Kidney (tissue), 14 donors: ENCODE data around the gene GBE1. TPM values are rescaled to one million over a fixed set of nuclear protein-coding genes. Genes with fewer than 3 reads are reported as not detected.
"Not testable (repeated sequence)": the region's sequence is repeated elsewhere in the genome, so short reads cannot be mapped to it uniquely, and the experiment has no call there.

Experiments used
- DNase-seq, 5 donors: peaks; one replicate each; pipeline ENCODE4 v3.0.0-alpha.2; 2013 to 2020
- FAIRE-seq: peaks from 2 replicates; lab custom pipeline; 2012; peaks lifted over from hg19 to GRCh38; lab: Jason Lieb, UNC
- H3K27ac ChIP-seq, 2 donors: one replicate each; pipeline ENCODE4 v1.7.0; 2013; ENCODE audit warnings: low read depth in 2 of 2, low read length in 2 of 2, inconsistent platforms in 1 of 2
- H3K27me3 ChIP-seq: one replicate; pipeline ENCODE4 v1.7.1; 2013; ENCODE audit warnings: low read length, inconsistent platforms; ENCODE audit not compliant: control insufficient read depth, insufficient read depth
- H3K36me3 ChIP-seq, 3 donors: one replicate each; pipeline versions ENCODE4 v1.7.0 to v1.7.1; 2013; ENCODE audit warnings: low read length in 3 of 3, control low read depth in 1 of 3, inconsistent platforms in 1 of 3; ENCODE audit not compliant: insufficient read depth in 3 of 3, control insufficient read depth in 2 of 3
- H3K4me1 ChIP-seq, 3 donors: one replicate each; pipeline versions ENCODE4 v1.7.0 to v1.7.1; 2013; ENCODE audit warnings: low read length in 3 of 3, inconsistent platforms in 1 of 3, low read depth in 1 of 3; ENCODE audit not compliant: control insufficient read depth in 2 of 3, insufficient read depth in 2 of 3
- H3K4me3 ChIP-seq, 3 donors: one replicate each; pipeline versions ENCODE4 v1.7.0 to v1.8.1; 2013; ENCODE audit warnings: low read length in 3 of 3, control low read depth in 1 of 3, inconsistent platforms in 1 of 3
- H3K9ac ChIP-seq, 3 donors: one replicate each; pipeline versions ENCODE4 v1.7.0 to v1.7.1; 2013; ENCODE audit warnings: low read length in 3 of 3, control low read depth in 1 of 3, inconsistent platforms in 1 of 3
- H3K9me3 ChIP-seq, 3 donors: one replicate each; pipeline versions ENCODE4 v1.7.0 to v1.7.1; 2013; ENCODE audit warnings: low read length in 3 of 3, control low read depth in 1 of 3, inconsistent platforms in 1 of 3; ENCODE audit not compliant: control insufficient read depth in 2 of 3, insufficient read depth in 1 of 3
- CTCF ChIP-seq: IDR thresholded peaks from 3 replicates; pipeline ENCODE4 v1.5.1; 2012; ENCODE audit warnings: mild to moderate bottlenecking, moderate library complexity, borderline replicate concordance; ENCODE audit not compliant: insufficient read depth; ENCODE audit errors: extremely low read depth
- intact Hi-C: fragments of 100-400 bp; cut with DNase I; formaldehyde crosslinking; loops from one replicate; pipeline ENCODE4 v1.11.1; 2022
- polyA plus RNA-seq: library from polyadenylated mRNA; stranded (reverse); fragments of 350-450 nt; fragmentation: Illumina TruSeq; extraction: RNeasy Lipid Tissue Mini Kit (QIAGEN cat#74804); gene quantifications from one replicate; pipeline ENCODE4 v1.2.3, GENCODE V29; 2014; ENCODE audit warnings: low read depth, low replicate concordance; ENCODE audit not compliant: insufficient read depth
- total RNA-seq: library from RNA; stranded (reverse); fragmentation: NEBNext Ultra II Directional; extraction: Animal tissue kit (Norgen Biotek cat#: 25700); gene quantifications from one replicate; pipeline ENCODE4 v1.2.1, GENCODE V29; 2021
- donor health status: control.
- donor health status: control.
- donor health status: control.
- donor health status: control.
- donor health status: control.
- donor health status: DM: yes; HTN: yes; CAD: no.
- donor health status: Normal renal cell carcinoma (clear cell type).

The GBE1 gene
- total and polyA plus RNA-seq, 2 donors from 2014 or later, result 29.3 to 36.2 TPM

GRCh38 chr3:81753416-81754027, 7.9 kb downstream of the GBE1 start:
- Histone ChIP-seq H3K4me1 (peaks cover 0 to 2% (median 0%) of the 10 kb centered on the region in 3 donors), H3K36me3 (no peaks in the 10 kb centered on the region), H3K27me3 (no peaks in the 10 kb centered on the region), H3K4me3 (no peak overlapping the region), H3K27ac (no peak overlapping the region), H3K9me3 (no peaks in the 10 kb centered on the region), H3K9ac (no peak overlapping the region)
- no peak for TF ChIP-seq CTCF
- FAIRE-seq (no peak), DNase-seq (no peak)
- intact Hi-C loops, result no loop called here

GRCh38 chr3:81752604-81753003, 8.8 kb downstream of the GBE1 start:
- Histone ChIP-seq H3K27ac (no peak overlapping the region), H3K36me3 (no peaks in the 10 kb centered on the region), H3K9ac (no peak overlapping the region), H3K27me3 (no peaks in the 10 kb centered on the region), H3K4me3 (no peak overlapping the region), H3K9me3 (no peaks in the 10 kb centered on the region), H3K4me1 (no peaks in the 10 kb centered on the region)
- FAIRE-seq (no peak), DNase-seq (no peak)
- intact Hi-C loops, result no loop called here
- no peak for TF ChIP-seq CTCF

- Histone ChIP-seq H3K9ac (no peak overlapping the region), H3K27ac (no peak overlapping the region), H3K27me3 (no peaks in the 10 kb centered on the region), H3K36me3 (no peaks in the 10 kb centered on the region), H3K4me3 (no peak overlapping the region), H3K9me3 (no peaks in the 10 kb centered on the region), H3K4me1 (no peaks in the 10 kb centered on the region)
- FAIRE-seq (no peak), DNase-seq (no peak)
- no peak for TF ChIP-seq CTCF
- intact Hi-C loops, result no loop called here
These were observed 12.2 kb downstream of the GBE1 start for GRCh38 chr3:81749265-81749664.

GRCh38 chr3:81747280-81747679, 14.2 kb downstream of the GBE1 start:
- H3K27ac ChIP-seq, FAIRE-seq, H3K36me3 ChIP-seq, H3K9me3 ChIP-seq, H3K4me1 ChIP-seq, intact Hi-C loops, H3K27me3 ChIP-seq, H3K9ac ChIP-seq, H3K4me3 ChIP-seq, DNase-seq: not testable (repeated sequence)
